ENCODE data around the gene LAMA3. TPM values are rescaled to one million over a fixed set of nuclear protein-coding genes. Genes with fewer than 3 reads are reported as not detected.

LAMA3 gene
- total RNA-seq, 4 donors from 2014 or later: 14.9 to 81.4 (median 69.3) TPM

DNA sequence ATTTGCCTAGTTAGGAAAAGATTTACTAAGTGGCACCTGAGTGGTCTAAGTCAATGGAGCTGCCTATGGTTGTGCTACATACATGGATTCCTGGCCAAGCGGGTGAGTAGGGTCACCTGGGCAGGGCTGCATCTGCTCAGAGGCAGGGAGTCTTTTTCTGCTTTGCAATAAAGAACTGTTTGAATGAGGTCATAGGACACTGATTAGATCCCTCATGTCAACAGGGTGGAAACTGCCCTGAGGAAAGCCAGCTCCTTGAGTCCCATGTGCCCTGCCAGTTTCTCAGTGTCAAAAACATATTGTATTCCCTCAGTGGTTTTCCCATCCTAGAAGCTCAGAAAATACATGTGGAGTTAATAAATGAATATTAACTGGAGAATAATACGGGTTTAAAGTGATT lies 4.6 kb downstream of the LAMA3 start:
- Histone ChIP-seq H3K27me3 (no peaks in the 10 kb centered on the region), H3K4me1 (peaks cover 0 to 12% (median 0%) of the 10 kb centered on the region in 4 donors), H3K36me3 (no peaks in the 10 kb centered on the region), H3K27ac (no peak overlapping the region), H3K4me3 (no peak overlapping the region), H3K9me3 (no peaks in the 10 kb centered on the region)
- DNase-seq: peak in 1 of 3 donors; percentile 48
- TF ChIP-seq, protein P1, sequence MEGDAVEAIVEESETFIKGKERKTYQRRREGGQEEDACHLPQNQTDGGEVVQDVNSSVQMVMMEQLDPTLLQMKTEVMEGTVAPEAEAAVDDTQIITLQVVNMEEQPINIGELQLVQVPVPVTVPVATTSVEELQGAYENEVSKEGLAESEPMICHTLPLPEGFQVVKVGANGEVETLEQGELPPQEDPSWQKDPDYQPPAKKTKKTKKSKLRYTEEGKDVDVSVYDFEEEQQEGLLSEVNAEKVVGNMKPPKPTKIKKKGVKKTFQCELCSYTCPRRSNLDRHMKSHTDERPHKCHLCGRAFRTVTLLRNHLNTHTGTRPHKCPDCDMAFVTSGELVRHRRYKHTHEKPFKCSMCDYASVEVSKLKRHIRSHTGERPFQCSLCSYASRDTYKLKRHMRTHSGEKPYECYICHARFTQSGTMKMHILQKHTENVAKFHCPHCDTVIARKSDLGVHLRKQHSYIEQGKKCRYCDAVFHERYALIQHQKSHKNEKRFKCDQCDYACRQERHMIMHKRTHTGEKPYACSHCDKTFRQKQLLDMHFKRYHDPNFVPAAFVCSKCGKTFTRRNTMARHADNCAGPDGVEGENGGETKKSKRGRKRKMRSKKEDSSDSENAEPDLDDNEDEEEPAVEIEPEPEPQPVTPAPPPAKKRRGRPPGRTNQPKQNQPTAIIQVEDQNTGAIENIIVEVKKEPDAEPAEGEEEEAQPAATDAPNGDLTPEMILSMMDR (IDR thresholded peaks at IDR 0.05): no peak
- TF ChIP-seq POLR2A (IDR thresholded peaks at IDR 0.05): no peak

DNA sequence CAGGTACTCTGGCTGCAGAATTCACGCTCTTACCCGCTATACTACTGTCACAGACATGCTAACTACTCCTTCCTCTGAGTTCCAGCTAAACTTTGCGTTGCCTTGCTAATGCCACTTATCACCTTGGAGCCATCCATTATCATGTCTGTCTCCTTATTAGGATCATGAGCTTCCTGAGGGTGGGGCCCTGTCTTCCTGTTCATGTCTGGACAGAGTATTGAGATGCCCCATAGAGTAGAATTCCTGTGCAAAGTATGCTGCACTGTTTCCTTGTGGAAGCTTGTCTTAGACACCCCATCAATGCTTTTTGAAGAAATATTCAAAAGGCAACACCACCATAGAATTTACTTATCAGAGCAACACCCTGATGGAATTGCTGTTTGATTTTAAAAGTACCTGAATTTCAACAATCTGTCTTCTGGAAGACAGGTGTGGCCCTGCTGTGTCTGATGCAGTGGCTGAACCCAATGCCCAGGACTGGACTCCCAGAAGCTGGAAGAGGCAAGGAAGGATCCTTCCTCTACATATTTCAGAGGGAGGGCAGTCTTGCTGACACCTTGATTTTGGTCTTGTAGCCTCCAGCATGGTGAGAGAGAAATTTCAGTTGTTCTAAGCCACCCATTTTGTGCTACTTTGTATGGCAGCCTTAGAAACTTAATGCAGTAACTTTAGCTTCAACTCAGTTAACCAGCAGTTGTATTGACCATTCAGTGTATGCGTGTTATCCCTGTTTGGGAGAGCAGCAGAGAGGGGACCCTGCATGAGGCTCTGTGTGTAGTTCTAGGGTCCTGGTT lies 5.6 kb downstream of the LAMA3 start:
- DNase-seq: no peak
- TF ChIP-seq, protein P1 (IDR thresholded peaks at IDR 0.05): no peak
- TF ChIP-seq POLR2A (IDR thresholded peaks at IDR 0.05): no peak

DNA sequence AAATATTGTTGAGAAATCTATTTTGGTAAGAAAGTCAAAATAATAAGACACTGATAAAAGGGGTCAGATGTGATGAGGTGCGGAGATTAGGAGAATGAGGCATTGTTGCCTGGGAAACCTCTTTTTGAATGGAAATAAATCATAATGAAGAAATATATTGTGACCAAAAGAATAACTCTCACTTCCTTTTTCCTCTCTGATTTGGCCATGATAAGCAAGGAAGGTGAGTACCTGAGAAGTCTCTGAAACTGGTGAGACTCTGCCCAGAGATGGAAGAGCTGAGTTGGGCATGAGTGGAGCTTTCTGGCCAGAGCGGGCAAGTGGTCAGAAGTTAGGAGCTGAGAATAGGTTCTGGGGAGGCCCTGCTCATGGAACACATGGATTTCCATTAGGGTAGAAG lies 11.8 kb downstream of the LAMA3 start:
- H3K27ac ChIP-seq: no peak overlapping the region
- no peaks in the 10 kb centered on the region for H3K27me3 ChIP-seq
- no peaks in the 10 kb centered on the region for H3K36me3 ChIP-seq
- no peak overlapping the region for H3K4me3 ChIP-seq
- no peaks in the 10 kb centered on the region for H3K4me1 ChIP-seq
- H3K9me3 ChIP-seq: no peaks in the 10 kb centered on the region
- TF ChIP-seq, protein P1 (IDR thresholded peaks at IDR 0.05): no peak
- TF ChIP-seq POLR2A (IDR thresholded peaks at IDR 0.05): no peak
- no peak for DNase-seq

More for the DNA sequence above, 5.6 kb downstream of the LAMA3 start:
- H3K4me1 ChIP-seq: peaks cover 0 to 5% (median 0%) of the 10 kb centered on the region in 4 donors
- no peak overlapping the region for H3K4me3 ChIP-seq
- H3K36me3 ChIP-seq: no peaks in the 10 kb centered on the region
- no peaks in the 10 kb centered on the region for H3K9me3 ChIP-seq
- H3K27ac ChIP-seq: no peak overlapping the region
- no peaks in the 10 kb centered on the region for H3K27me3 ChIP-seq

DNA sequence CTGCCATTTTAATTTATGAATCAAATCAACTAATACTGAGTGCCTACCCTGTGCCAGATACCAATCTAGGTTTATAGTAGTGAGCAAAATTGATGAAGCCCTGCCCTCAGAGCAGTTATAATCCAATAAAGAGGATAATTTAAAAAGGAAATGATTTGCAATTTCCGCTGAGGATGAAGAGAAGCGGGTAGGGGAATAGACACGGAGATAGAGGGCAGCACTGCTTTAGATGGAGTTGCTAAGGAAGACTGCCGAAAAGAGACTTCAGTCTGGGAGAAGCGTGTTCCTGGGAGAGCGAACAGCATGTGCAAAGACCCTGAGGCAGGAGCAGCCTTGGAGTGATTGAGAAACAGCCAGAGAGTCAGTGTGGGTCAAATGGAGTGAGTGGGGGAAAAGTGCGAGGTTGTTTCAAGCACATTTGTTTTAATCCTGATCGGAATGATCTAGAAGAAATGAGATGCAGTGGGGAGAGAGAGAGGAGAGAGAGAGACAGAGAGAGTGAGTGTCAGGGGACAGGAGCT lies 12.4 kb downstream of the LAMA3 start:
- TF ChIP-seq, protein P1 (IDR thresholded peaks at IDR 0.05): no peak
- TF ChIP-seq POLR2A (IDR thresholded peaks at IDR 0.05): no peak
- no peaks in the 10 kb centered on the region for H3K36me3 ChIP-seq
- H3K9me3 ChIP-seq: no peaks in the 10 kb centered on the region
- no peak overlapping the region for H3K4me3 ChIP-seq
- DNase-seq: no peak
- H3K27ac ChIP-seq: no peak overlapping the region
- no peaks in the 10 kb centered on the region for H3K4me1 ChIP-seq
- no peaks in the 10 kb centered on the region for H3K27me3 ChIP-seq

DNA sequence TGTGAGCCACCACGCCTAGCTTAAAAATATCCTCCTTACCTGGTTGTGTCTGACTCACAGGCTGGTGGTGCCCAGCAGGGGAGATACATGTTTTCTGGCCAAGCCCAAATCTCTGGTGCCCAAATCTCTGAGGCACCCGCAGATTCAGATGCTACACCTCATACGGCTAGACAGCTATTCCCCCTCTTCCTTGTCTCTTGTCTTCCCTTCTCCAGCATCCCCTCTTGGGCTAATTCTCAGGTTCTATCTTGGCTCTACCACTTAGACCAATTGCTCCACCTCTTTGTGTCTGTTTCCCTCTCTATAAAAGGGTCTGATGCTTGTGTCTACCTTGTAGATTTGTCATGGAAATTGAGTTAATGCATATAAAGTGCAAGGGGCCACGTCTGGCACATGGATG lies 13.4 kb downstream of the LAMA3 start:
- TF ChIP-seq, protein P1 (IDR thresholded peaks at IDR 0.05): no peak
- TF ChIP-seq POLR2A (IDR thresholded peaks at IDR 0.05): no peak
- H3K27ac ChIP-seq: no peak overlapping the region
- H3K36me3 ChIP-seq: no peaks in the 10 kb centered on the region

More for the DNA sequence above, 13.4 kb downstream of the LAMA3 start:
- Histone ChIP-seq H3K27me3 (no peaks in the 10 kb centered on the region), H3K4me3 (no peak overlapping the region), H3K9me3 (no peaks in the 10 kb centered on the region), H3K4me1 (no peaks in the 10 kb centered on the region)
- DNase-seq: no peak

Measured in Peyer's patch (tissue), 4 donors.